ENCODE data around the gene DAAM2. TPM values are rescaled to one million over a fixed set of nuclear protein-coding genes. Genes with fewer than 3 reads are reported as not detected.

The DAAM2 gene
- polyA plus RNA-seq, 3 donors = not detected

DNA sequence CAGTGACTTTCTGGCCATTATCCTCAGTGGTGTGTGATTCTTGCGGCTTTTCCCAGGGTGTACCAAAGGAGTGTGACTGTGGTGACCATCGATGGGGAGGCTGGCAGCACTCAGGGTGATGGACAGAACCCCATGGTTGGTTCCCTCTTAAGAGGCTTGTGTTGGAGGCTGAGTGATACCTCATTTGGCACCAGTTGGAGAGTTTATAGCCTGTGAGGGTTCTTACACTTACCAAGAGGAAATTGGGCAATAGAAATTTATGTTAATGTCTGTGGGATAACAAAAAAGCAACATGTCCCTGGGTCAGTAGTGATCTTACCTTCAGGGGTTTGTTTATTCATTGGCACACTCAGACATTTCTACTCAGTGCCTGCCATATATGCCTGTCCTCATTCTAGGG is 37.2 kb downstream of the DAAM2 start:
- Mint-ChIP-seq H3K36me3 (no peaks in the 10 kb centered on the region), H3K27ac (no peak overlapping the region), H3K4me1 (no peaks in the 10 kb centered on the region), H3K27me3 (ENCODE audit: low read depth in 3 of 3) (peaks cover 1 to 6% (median 6%) of the 10 kb centered on the region in 3 donors), H3K9me3 (no peaks in the 10 kb centered on the region), H3K4me3 (no peak overlapping the region)
- Histone ChIP-seq H3K4me3 (replicated peaks in 1 of 3; ENCODE audit: low read depth in 2 of 3, low read length in 3 of 3) (no peak overlapping the region), H3K27ac (ENCODE audit: low read depth in 1 of 2, low read length in 2 of 2) (no peak overlapping the region), H3K36me3 (replicated peaks in 1 of 2; ENCODE audit: control insufficient read depth in 1 of 2, insufficient read depth in 2 of 2, low read length in 2 of 2) (no peaks in the 10 kb centered on the region), H3K79me2 (ENCODE audit: insufficient read depth, low read length) (no peaks in the 10 kb centered on the region), H3K9me3 (replicated peaks in 1 of 2; ENCODE audit: control insufficient read depth in 1 of 2, insufficient read depth in 1 of 2, low read length in 2 of 2) (no peaks in the 10 kb centered on the region), H3K4me1 (ENCODE audit: control insufficient read depth in 1 of 2, insufficient read depth in 2 of 2, low read length in 2 of 2) (no peaks in the 10 kb centered on the region), H3K27me3 (ENCODE audit: control insufficient read depth in 2 of 2, insufficient read depth in 2 of 2, low read length in 2 of 2) (no peaks in the 10 kb centered on the region), H2AFZ (ENCODE audit: insufficient read depth, low read depth, low read length, poor library complexity, severe bottlenecking) (no peak overlapping the region), H4K20me1 (ENCODE audit: insufficient read depth, low read length) (no peaks in the 10 kb centered on the region), H3K9ac (ENCODE audit: insufficient read depth, low read length, poor library complexity, severe bottlenecking) (no peak overlapping the region), H3K4me2 (replicated peaks; ENCODE audit: extremely low read depth, low read length, poor library complexity, severe bottlenecking) (no peak overlapping the region)
- WGBS (ENCODE audit: insufficient coverage) = 100% methylated on average over 2 of the region's 2 CpGs
- intact Hi-C loops (cut with micrococcal nuclease) = no loop called here
- no peak for TF ChIP-seq CTCF (IDR thresholded peaks at IDR 0.05)
- DNase-seq = no peak

- H3K4me1 Mint-ChIP-seq = no peaks in the 10 kb centered on the region
- H3K4me2 ChIP-seq (replicated peaks; ENCODE audit: extremely low read depth, low read length, poor library complexity, severe bottlenecking) = no peak overlapping the region
These were observed 38.3 kb downstream of the DAAM2 start for GRCh38 chr6:39830444-39830843.

More at GRCh38 chr6:39830444-39830843, 38.3 kb downstream of the DAAM2 start:
- no peaks in the 10 kb centered on the region for H3K36me3 ChIP-seq (replicated peaks in 1 of 2; ENCODE audit: control insufficient read depth in 1 of 2, insufficient read depth in 2 of 2, low read length in 2 of 2)
- H3K36me3 Mint-ChIP-seq = no peaks in the 10 kb centered on the region
- no peak overlapping the region for H3K4me3 ChIP-seq (replicated peaks in 1 of 3; ENCODE audit: low read depth in 2 of 3, low read length in 3 of 3)
- no peak overlapping the region for H3K4me3 Mint-ChIP-seq
- H3K9me3 Mint-ChIP-seq = no peaks in the 10 kb centered on the region
- no peaks in the 10 kb centered on the region for H3K27me3 ChIP-seq (ENCODE audit: control insufficient read depth in 2 of 2, insufficient read depth in 2 of 2, low read length in 2 of 2)
- H3K4me1 ChIP-seq (ENCODE audit: control insufficient read depth in 1 of 2, insufficient read depth in 2 of 2, low read length in 2 of 2) = no peaks in the 10 kb centered on the region
- H4K20me1 ChIP-seq (ENCODE audit: insufficient read depth, low read length) = no peaks in the 10 kb centered on the region
- H3K9ac ChIP-seq (ENCODE audit: insufficient read depth, low read length, poor library complexity, severe bottlenecking) = no peak overlapping the region
- no peak overlapping the region for H3K27ac ChIP-seq (ENCODE audit: low read depth in 1 of 2, low read length in 2 of 2)
- no peak for DNase-seq
- WGBS (ENCODE audit: insufficient coverage) = 91% methylated on average over 7 of the region's 7 CpGs
- no peak for TF ChIP-seq CTCF (IDR thresholded peaks at IDR 0.05)
- H3K9me3 ChIP-seq (replicated peaks in 1 of 2; ENCODE audit: control insufficient read depth in 1 of 2, insufficient read depth in 1 of 2, low read length in 2 of 2) = no peaks in the 10 kb centered on the region
- H3K27ac Mint-ChIP-seq = no peak overlapping the region
- no peaks in the 10 kb centered on the region for H3K79me2 ChIP-seq (ENCODE audit: insufficient read depth, low read length)
- intact Hi-C loops (cut with micrococcal nuclease) = no loop called here
- no peak overlapping the region for H2AFZ ChIP-seq (ENCODE audit: insufficient read depth, low read depth, low read length, poor library complexity, severe bottlenecking)
- H3K27me3 Mint-ChIP-seq (ENCODE audit: low read depth in 3 of 3) = peaks cover 1 to 7% (median 6%) of the 10 kb centered on the region in 3 donors

All from CD14-positive monocyte (primary cell).